ENCODE data around the gene PATJ. TPM values are rescaled to one million over a fixed set of nuclear protein-coding genes. Genes with fewer than 3 reads are reported as not detected.
"Not testable (repeated sequence)": the region's sequence is repeated elsewhere in the genome, so short reads cannot be mapped to it uniquely, and the experiment has no call there.

PATJ gene
- total RNA-seq, 1 donor from 2014 or later = 5.1 TPM

DNA sequence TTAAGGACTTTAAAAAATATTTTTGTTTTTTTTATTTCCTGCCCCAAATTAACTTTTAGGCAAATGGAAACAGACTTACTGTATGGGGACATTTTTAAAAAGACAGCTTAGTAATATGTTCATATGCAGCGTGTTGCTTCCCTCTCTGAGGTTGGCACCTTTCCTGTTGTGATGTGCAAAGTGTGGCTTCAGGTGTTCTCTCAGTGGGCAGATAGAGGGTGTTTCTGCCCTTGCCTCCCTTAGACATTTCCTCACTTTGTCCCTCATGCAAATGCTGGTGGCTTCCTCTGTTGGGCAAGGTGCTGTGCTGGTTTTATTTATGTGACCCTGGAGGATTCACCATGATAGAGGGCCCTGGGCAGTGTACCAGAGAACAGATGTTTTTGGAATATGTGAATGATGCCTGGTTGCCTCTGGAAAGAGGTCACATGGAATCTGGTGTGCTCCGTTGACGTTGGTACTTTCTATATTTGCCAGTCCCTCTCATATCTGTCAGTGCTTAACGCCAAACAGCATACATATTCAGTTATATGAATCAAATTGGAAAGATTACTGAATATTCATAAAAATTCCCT, 123.5 kb downstream of the PATJ start:
- DNase-seq = no peak
- H3K27me3 Mint-ChIP-seq = no peaks in the 10 kb centered on the region
- H3K4me3 Mint-ChIP-seq = no peak overlapping the region
- intact Hi-C loops (cut with micrococcal nuclease) = no loop called here
- H3K27ac Mint-ChIP-seq = no peak overlapping the region
- no peaks in the 10 kb centered on the region for H3K9me3 Mint-ChIP-seq
- no peaks in the 10 kb centered on the region for H3K4me1 Mint-ChIP-seq
- peaks cover 2% of the 10 kb centered on the region for H3K36me3 Mint-ChIP-seq (ENCODE audit: low read depth)

DNA sequence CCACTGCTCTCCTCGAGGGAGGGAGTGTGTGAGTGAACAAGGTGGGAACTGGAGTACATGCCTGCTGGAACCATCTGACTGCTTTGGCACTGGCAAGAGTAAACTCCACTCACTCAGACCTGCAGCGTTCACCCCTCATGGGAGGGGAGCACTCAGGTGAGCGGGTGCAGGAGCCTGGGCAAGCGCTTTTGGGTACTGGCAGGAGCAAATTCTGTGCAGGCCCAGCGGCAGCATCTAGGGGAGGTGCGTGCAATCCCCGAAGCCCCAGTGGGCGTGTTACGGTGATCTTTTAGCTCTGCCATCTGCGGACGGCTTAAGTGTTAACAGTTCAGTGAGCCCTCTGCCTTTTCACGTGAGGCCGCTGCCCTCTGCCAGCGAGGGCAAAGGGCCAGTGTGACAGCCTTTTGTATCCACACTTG, 127.4 kb downstream of the PATJ start:
- Mint-ChIP-seq H3K36me3 (ENCODE audit: low read depth) (peaks cover 4% of the 10 kb centered on the region), H3K4me1 (no peaks in the 10 kb centered on the region), H3K27me3 (no peaks in the 10 kb centered on the region), H3K4me3 (no peak overlapping the region), H3K9me3 (no peaks in the 10 kb centered on the region), H3K27ac (no peak overlapping the region)
- intact Hi-C loops (cut with micrococcal nuclease) = no loop called here
- DNase-seq = no peak

DNA sequence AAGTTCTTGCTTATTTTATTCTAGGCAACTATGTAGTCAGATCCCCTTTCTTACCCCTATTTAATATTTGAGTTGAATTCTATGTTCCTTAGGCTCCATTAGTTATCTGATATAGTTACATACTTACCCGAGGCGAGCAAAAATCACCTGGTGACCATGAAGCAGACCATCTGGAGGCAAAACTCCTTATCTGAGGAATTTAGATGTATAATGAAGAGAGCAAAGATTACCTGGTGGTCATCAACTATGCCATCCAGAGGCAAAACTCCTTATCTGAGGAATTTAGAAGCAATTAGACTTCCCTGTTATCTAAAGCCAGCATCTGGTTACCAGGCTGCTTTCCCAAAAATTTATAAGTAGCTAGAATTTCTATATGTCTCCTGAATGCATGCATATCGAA, 129.9 kb downstream of the PATJ start:
- DNase-seq = no peak
- intact Hi-C loops (cut with micrococcal nuclease) = no loop called here
- Mint-ChIP-seq H3K27me3 (no peaks in the 10 kb centered on the region), H3K4me1 (no peaks in the 10 kb centered on the region), H3K36me3 (ENCODE audit: low read depth) (peaks cover 8% of the 10 kb centered on the region), H3K9me3 (peaks cover 2% of the 10 kb centered on the region), H3K27ac (no peak overlapping the region), H3K4me3 (no peak overlapping the region)

DNA sequence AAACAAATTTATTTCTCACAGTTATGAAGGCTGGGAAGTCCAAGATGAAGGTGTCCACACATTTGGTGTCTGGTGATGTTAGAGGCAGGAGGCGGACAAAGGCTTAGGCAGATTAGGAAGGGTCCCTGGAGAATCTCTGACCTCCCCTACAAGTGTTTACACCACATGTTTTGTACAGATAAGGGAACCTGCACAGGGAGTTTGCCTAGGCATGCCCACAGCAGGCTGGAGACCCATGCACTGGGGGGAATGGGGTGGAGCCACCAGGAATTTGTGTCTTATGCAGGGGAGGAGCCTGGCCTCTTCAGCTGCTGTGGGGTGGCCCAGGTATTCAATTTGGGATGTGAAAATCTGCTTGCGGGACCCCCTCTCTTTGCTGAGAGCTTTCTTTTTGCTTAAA, 131.3 kb downstream of the PATJ start:
- H3K4me3 Mint-ChIP-seq = no peak overlapping the region
- DNase-seq = no peak
- intact Hi-C loops (cut with micrococcal nuclease) = no loop called here
- no peaks in the 10 kb centered on the region for H3K27me3 Mint-ChIP-seq
- H3K36me3 Mint-ChIP-seq (ENCODE audit: low read depth) = peaks cover 8% of the 10 kb centered on the region
- H3K27ac Mint-ChIP-seq = no peak overlapping the region
- peaks cover 3% of the 10 kb centered on the region for H3K9me3 Mint-ChIP-seq
- no peaks in the 10 kb centered on the region for H3K4me1 Mint-ChIP-seq

DNA sequence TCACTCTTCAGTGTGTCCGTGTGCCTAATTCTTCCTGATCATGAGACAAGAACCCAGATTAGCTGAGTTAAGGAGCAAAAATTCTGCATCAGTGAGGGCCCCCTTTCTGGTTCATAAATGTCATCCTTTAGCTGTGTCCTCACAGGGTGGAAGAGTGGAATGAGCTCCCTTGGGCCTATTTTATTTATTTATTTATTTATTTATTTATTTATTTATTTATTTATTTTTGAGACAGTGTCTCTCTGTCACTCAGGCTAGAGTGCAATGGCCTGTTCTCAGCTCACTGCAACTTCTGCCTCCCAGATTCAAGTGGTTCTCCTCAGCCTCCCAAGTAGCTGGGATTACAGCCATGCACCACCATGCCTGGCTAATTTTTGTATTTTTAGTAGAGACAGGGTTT, 131.7 kb downstream of the PATJ start:
- Mint-ChIP-seq H3K36me3 (ENCODE audit: low read depth) (peaks cover 8% of the 10 kb centered on the region), H3K27me3 (no peaks in the 10 kb centered on the region), H3K4me1 (no peaks in the 10 kb centered on the region), H3K27ac (no peak overlapping the region), H3K4me3 (no peak overlapping the region), H3K9me3 (peaks cover 3% of the 10 kb centered on the region)
- no peak for DNase-seq
- intact Hi-C loops (cut with micrococcal nuclease) = no loop called here

DNA sequence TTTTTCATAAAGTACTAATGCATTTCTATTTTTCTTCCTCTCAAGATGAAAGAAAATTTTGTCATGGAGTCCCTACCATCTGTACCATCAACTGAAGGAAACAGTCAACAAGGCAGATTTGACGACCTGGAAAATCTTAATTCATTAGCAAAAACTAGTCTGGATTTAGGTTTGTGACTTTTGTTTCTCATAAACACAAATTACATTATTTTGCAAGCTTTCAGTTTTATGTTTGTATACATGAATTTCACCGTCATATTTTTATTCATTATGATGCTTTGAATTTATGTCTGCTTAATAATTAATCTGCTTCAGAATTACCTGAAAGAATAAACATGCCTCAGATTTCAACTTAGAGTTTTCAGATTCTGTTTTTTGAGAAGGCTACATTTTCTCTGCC, 132.9 kb downstream of the PATJ start:
- Mint-ChIP-seq H3K27ac (no peak overlapping the region), H3K9me3 (peaks cover 3% of the 10 kb centered on the region), H3K36me3 (ENCODE audit: low read depth) (peaks cover 8% of the 10 kb centered on the region), H3K4me3 (no peak overlapping the region), H3K27me3 (no peaks in the 10 kb centered on the region), H3K4me1 (no peaks in the 10 kb centered on the region)
- intact Hi-C loops (cut with micrococcal nuclease) = no loop called here
- no peak for DNase-seq

DNA sequence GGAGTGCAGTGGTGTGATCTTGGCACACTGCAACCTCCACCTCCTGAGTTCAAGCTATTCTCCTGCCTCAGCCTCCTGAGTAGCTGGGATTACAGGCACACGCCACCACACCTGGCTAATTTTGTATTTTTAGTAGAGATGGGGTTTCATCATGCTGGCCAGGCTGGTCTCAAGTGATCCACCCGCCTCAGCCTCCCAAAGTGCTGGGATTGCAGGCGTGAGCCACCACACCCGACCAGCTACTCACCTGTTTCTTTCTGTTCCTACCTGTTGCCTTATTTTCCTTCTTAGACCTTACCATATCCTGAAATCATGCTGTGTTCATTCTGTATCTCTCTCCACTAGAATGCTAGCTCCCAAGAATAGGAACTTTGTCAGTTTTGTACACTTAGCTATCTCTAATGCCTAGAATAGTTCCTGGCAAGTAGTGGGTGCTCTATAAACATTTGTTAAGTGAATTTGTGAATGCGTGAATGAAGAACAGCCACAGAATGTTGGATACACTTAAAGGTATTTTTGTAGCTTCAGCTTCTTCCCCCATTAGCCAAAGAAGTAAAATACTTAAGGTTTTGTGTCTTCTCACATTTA, 137.7 kb downstream of the PATJ start:
- not testable (repeated sequence) for H3K27me3 Mint-ChIP-seq
- peaks cover 11% of the 10 kb centered on the region for H3K36me3 Mint-ChIP-seq (ENCODE audit: low read depth)

DNA sequence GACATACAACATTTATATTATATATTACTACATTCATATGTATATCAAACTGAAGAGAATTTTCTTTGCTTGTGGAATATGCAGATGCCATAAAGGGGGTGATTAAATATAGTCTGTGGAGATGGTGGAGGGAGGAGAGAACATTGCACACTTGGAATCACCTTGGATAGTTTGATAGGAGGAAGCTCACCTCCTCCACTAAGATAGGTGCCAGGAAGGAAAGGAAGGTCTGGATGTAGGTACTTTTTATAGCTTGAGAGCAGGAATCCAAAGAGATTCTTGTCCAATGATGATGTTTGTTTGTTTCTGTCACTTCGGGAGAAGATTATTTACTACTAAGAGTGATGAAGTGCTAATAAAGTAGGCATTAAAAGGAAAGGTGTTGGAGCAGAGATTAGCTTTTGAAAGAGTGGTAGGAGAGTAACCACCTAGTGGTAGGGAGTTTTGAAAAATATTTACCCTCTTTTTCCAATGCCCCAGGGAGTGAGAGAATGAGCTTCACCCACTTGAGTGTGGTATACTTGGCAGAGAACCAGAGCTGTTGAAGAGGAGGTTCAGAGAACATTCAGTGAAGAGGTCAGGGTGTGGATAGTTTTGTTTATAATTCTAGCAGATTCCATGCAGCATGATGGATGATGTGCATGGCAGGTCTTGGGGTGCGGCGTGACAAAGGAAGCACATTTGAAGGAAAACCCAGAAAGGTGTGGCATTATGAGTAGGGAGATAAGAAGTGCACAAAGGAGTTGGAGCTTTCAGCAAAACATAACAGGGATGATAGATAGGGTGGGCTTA, 145.0 kb downstream of the PATJ start:
- no peaks in the 10 kb centered on the region for H3K4me1 Mint-ChIP-seq
- H3K9me3 Mint-ChIP-seq = peaks cover 6% of the 10 kb centered on the region
- intact Hi-C loops (cut with micrococcal nuclease) = no loop called here
- peaks cover 7% of the 10 kb centered on the region for H3K36me3 Mint-ChIP-seq (ENCODE audit: low read depth)
- DNase-seq = no peak
- no peak overlapping the region for H3K27ac Mint-ChIP-seq
- no peak overlapping the region for H3K4me3 Mint-ChIP-seq
- H3K27me3 Mint-ChIP-seq = no peaks in the 10 kb centered on the region

More for the DNA sequence above, 137.7 kb downstream of the PATJ start:
- H3K4me3 Mint-ChIP-seq; H3K9me3 Mint-ChIP-seq; DNase-seq; intact Hi-C loops (cut with micrococcal nuclease); H3K4me1 Mint-ChIP-seq; H3K27ac Mint-ChIP-seq: not testable (repeated sequence)

DNA sequence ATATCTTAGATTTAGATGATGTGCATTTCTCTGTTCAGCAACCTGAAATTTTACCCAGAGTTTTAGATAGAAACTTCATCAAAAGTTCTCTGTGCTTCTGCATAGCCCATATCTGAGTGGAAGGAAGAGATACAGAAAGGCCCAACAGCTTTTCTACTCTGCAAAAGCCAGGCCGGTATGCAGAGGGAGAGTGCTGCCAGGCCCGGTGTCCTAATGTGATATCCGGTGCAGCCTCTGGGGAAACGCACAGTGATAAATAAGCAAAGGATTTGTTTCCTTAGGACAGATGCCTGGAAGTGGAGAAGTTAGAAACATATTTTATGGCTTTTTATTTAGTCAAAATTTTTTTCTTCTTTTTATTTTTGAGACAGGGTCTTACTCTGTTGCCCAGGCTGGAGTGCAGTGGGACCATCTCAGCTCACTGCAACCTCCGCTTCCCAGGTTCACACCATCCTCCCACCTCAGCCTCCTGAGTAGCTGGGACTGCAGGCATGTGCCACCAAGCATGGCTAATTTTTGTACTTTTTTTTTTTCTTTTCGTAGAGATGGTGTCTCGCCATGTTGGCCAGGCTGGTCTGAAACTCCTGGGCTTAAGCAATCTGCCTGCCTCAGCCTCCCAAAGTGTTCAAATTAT, 145.8 kb downstream of the PATJ start:
- H3K27me3 Mint-ChIP-seq = no peaks in the 10 kb centered on the region
- no peaks in the 10 kb centered on the region for H3K4me1 Mint-ChIP-seq
- peaks cover 7% of the 10 kb centered on the region for H3K36me3 Mint-ChIP-seq (ENCODE audit: low read depth)
- H3K9me3 Mint-ChIP-seq = peaks cover 6% of the 10 kb centered on the region
- DNase-seq = no peak
- intact Hi-C loops (cut with micrococcal nuclease) = no loop called here
- H3K27ac Mint-ChIP-seq = no peak overlapping the region
- H3K4me3 Mint-ChIP-seq = no peak overlapping the region

DNA sequence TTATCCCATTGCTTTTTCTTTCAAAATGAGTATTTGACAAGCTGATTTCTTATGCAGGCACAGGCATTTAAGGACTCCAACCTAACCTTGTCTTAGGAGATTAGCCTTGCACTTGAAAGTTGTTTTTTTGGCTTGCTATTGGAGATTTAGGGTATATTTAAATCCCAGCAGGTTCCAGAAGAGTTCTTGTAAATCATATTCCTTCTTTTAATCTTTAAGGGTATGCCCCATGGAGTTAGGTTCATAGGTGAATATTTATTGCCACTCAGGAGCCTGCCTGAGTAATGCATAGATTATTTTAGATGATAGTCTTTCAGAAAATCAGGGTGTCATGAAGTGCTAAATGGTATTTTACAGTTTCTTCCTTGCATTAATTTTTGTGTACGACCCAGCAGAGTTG, 146.5 kb downstream of the PATJ start:
- Mint-ChIP-seq H3K4me1 (no peaks in the 10 kb centered on the region), H3K36me3 (ENCODE audit: low read depth) (peaks cover 7% of the 10 kb centered on the region), H3K4me3 (no peak overlapping the region), H3K9me3 (peaks cover 6% of the 10 kb centered on the region), H3K27ac (no peak overlapping the region), H3K27me3 (no peaks in the 10 kb centered on the region)
- intact Hi-C loops (cut with micrococcal nuclease) = no loop called here
- no peak for DNase-seq

DNA sequence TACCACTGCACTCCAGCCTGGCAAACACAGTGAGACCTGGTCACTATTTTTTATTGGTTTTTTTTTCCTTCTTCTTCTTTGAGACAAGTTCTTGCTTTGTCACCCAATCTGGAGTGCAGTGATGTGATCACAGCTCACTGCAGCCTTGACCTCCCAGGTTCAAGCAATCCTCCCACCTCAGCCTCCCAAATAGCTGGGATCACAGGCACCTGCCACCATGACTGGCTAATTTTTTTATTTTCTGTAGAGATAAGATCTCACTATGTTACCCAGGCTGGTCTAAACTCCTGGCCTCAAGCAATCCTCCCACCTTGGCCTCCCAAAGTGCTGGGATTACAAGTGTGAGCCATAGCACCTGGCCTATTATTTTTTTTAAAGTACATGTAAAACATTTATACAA, 148.2 kb downstream of the PATJ start:
- H3K4me3 Mint-ChIP-seq; intact Hi-C loops (cut with micrococcal nuclease); H3K9me3 Mint-ChIP-seq; H3K4me1 Mint-ChIP-seq; H3K27me3 Mint-ChIP-seq; H3K27ac Mint-ChIP-seq; DNase-seq; H3K36me3 Mint-ChIP-seq (ENCODE audit: low read depth): not testable (repeated sequence)

DNA sequence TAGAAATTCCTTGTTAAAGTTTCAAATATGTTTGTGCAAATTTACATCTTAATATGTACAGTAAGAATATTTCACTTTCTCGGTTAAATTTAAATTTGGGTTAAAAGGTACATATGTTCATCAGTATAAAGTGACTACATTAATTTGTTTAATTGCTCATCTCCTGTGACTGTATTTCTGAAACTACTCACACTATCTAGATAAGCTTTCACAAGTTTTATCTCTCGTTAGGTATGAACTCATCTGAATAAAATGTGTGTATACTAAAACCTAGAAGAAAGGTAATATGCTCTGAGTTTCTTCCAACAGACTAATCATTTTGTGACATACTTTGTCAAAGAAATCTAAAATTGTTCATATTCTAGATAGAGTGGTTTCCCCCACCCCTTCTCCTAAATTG, 150.7 kb downstream of the PATJ start:
- DNase-seq = no peak
- no peaks in the 10 kb centered on the region for H3K4me1 Mint-ChIP-seq
- intact Hi-C loops (cut with micrococcal nuclease) = no loop called here
- no peak overlapping the region for H3K27ac Mint-ChIP-seq
- H3K27me3 Mint-ChIP-seq = no peaks in the 10 kb centered on the region
- H3K4me3 Mint-ChIP-seq = no peak overlapping the region
- H3K9me3 Mint-ChIP-seq = peaks cover 7% of the 10 kb centered on the region
- peaks cover 6% of the 10 kb centered on the region for H3K36me3 Mint-ChIP-seq (ENCODE audit: low read depth)

DNA sequence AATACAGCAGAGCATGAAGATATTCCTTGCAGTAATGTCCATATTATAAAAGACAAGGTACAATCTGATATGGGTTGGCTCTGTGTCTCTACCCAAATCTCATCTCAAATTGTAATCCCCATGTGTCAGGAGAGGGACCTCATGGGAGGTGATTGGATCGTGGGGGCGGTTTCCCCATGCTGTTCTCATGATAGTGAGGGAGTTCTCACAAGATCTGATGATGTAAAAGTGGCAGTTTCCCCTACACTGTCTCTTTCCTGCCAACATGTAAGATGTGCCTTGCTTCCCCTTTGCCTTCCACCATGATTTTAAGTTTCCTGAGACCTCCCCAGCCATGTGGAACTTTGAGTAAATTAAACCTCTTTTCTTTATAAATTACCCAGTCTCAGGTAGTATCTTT, 152.0 kb downstream of the PATJ start:
- intact Hi-C loops (cut with micrococcal nuclease); DNase-seq; H3K27me3 Mint-ChIP-seq; H3K4me3 Mint-ChIP-seq; H3K9me3 Mint-ChIP-seq; H3K27ac Mint-ChIP-seq; H3K36me3 Mint-ChIP-seq (ENCODE audit: low read depth); H3K4me1 Mint-ChIP-seq: not testable (repeated sequence)

DNA sequence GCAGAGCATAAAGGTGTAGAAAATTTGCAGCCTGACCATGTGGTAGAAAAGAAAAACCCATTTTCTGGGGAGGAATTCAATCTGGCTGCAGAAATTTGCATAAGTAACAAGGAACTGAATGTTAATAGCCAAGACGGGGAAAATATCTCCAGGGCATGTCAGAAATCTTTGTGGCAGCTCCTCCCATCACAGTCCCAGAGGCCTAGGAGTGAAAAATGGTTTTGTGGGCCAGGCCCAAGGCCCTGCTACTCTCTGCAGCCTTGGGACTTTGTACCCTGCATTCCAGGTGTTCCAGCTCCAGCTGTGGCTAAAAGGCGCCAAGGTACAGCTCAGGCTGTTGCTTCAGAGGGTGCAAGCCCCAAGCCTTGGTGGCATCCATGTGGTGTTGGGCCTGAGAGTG, 152.9 kb downstream of the PATJ start:
- Mint-ChIP-seq H3K4me3 (no peak overlapping the region), H3K27ac (no peak overlapping the region), H3K27me3 (no peaks in the 10 kb centered on the region), H3K36me3 (ENCODE audit: low read depth) (peaks cover 6% of the 10 kb centered on the region), H3K4me1 (no peaks in the 10 kb centered on the region), H3K9me3 (peaks cover 7% of the 10 kb centered on the region)
- intact Hi-C loops (cut with micrococcal nuclease) = no loop called here
- no peak for DNase-seq

Measured in activated CD4-positive, alpha-beta T cell treated with anti-CD3 and anti-CD28 coated beads, Interleukin-2, amount 10 ng/mL, durations not matched to agents 24 days and 14 days (primary cell).